PC-9 (cell line): ENCODE data around the gene FASLG. TPM values are rescaled to one million over a fixed set of nuclear protein-coding genes. Genes with fewer than 3 reads are reported as not detected.

Source experiments
- BruUV-seq: library from RNA; stranded (reverse); fragments of 400-500 nt; replicated peaks from 2 replicates; lab custom pipeline; 2021; lab: Mats Ljungman, UMichigan
- CTCF ChIA-PET: fragments of 300-600 bp; sonication (Branson Sonifier 250); formaldehyde crosslinking; loops from one replicate; lab custom pipeline; 2022; ENCODE audit warnings: antibody characterized with exemption; lab: Charles Lee
- POLR2A ChIA-PET: fragments of 300-600 bp; sonication (Branson Sonifier 250); formaldehyde crosslinking; loops from one replicate; lab custom pipeline; 2022; ENCODE audit warnings: antibody characterized with exemption; ENCODE audit not compliant: unreplicated experiment; lab: Charles Lee
- DNase-seq, 2 experiments: peaks; one replicate each; pipeline versions ENCODE4 v3.0.0 to v3.0.0-alpha.2; 2015 to 2022; ENCODE audit warnings: mixed read lengths in 1 of 2
- H2AFZ ChIP-seq: fragments of 200-600 bp; sonication (generic); 2 replicates; pipeline ENCODE4 v1.8.1; 2017; ENCODE audit warnings: antibody characterized with exemption
- H3F3A ChIP-seq: fragments of 200-600 bp; sonication (generic); 2 replicates; pipeline ENCODE4 v1.8.1; 2017; ENCODE audit warnings: antibody characterized with exemption, mild to moderate bottlenecking, low read depth; ENCODE audit not compliant: insufficient read depth
- H3K27ac ChIP-seq: fragments of 200-600 bp; sonication (generic); 2 replicates; pipeline ENCODE4 v1.6.1; 2016; ENCODE audit warnings: mixed run types
- H3K27me3 ChIP-seq: fragments of 200-600 bp; sonication (generic); 2 replicates; pipeline ENCODE4 v1.6.1; 2016; ENCODE audit warnings: low read depth, mixed run types; ENCODE audit not compliant: insufficient read depth
- H3K36me3 ChIP-seq: fragments of 200-600 bp; sonication (generic); 2 replicates; pipeline ENCODE4 v1.6.1; 2016; ENCODE audit warnings: low read depth, mixed run types
- H3K4me1 ChIP-seq: fragments of 200-600 bp; sonication (generic); replicated peaks from 2 replicates; pipeline ENCODE4 v1.6.1; 2016; ENCODE audit warnings: mixed run types; ENCODE audit not compliant: insufficient read depth
- H3K4me2 ChIP-seq: fragments of 200-600 bp; sonication (generic); 2 replicates; pipeline ENCODE4 v1.6.1; 2017; ENCODE audit warnings: mixed run types
- H3K4me3 ChIP-seq: fragments of 200-600 bp; sonication (generic); 2 replicates; pipeline ENCODE4 v1.6.1; 2016; ENCODE audit warnings: mixed run types
- H3K79me2 ChIP-seq: fragments of 200-600 bp; sonication (generic); 2 replicates; pipeline ENCODE4 v1.6.1; 2017; ENCODE audit warnings: low read depth, mixed run types
- H3K9me2 ChIP-seq: fragments of 200-600 bp; sonication (generic); 2 replicates; pipeline ENCODE4 v1.8.1; 2017; ENCODE audit warnings: mild to moderate bottlenecking; ENCODE audit not compliant: insufficient read depth
- H3K9me3 ChIP-seq: fragments of 200-600 bp; sonication (generic); 2 replicates; pipeline ENCODE4 v1.8.1; 2016; ENCODE audit warnings: low read depth; ENCODE audit not compliant: insufficient read depth
- H4K20me1 ChIP-seq: fragments of 200-600 bp; sonication (generic); 2 replicates; pipeline ENCODE4 v1.8.1; 2017; ENCODE audit not compliant: insufficient read depth
- CTCF ChIP-seq: fragments of 200-600 bp; sonication (generic); conservative IDR thresholded peaks from 2 replicates; pipeline ENCODE4 v1.6.1; 2017; ENCODE audit warnings: mixed run types, antibody characterized with exemption, mild to moderate bottlenecking, moderate library complexity
- EZH2 ChIP-seq: fragments of 200-600 bp; sonication (generic); IDR thresholded peaks from 2 replicates; pipeline ENCODE4 v1.8.0; 2017; ENCODE audit warnings: antibody characterized with exemption, low read depth
- intact Hi-C: fragments of 100-400 bp; cut with micrococcal nuclease; formaldehyde crosslinking; loops from one replicate; pipeline ENCODE4 v1.10.0; 2022; ENCODE audit not compliant: unreplicated experiment
- total RNA-seq: library from RNA; stranded (reverse); gene quantifications from 2 replicates; pipeline ENCODE4 v1.2.3, GENCODE V29; 2021

Gene FASLG
- total RNA-seq, 1 experiment from 2014 or later, result not detected

- H3K9me2 ChIP-seq, result no peaks in the 10 kb centered on the region
- ChIA-PET CTCF (no interaction called here), POLR2A (no interaction called here)
- H3K36me3 ChIP-seq, result no peaks in the 10 kb centered on the region
- BruUV-seq, result no TSS peak
- no peak for TF ChIP-seq EZH2
- TF ChIP-seq CTCF, result no peak
- no peaks in the 10 kb centered on the region; the same call in 1 of the 2 replicates for H3K9me3 ChIP-seq
- intact Hi-C loops, result no loop called here
- no peaks in the 10 kb centered on the region for H3K27me3 ChIP-seq
- H2AFZ ChIP-seq, result no peak overlapping the region
- H3K27ac ChIP-seq, result no peak overlapping the region
- peaks cover 18% of the 10 kb centered on the region for H3K4me1 ChIP-seq
- H3K4me3 ChIP-seq, result no peak overlapping the region
- no peaks in the 10 kb centered on the region for H3K79me2 ChIP-seq
- peaks cover 8% of the 10 kb centered on the region; the same call in 1 of the 2 replicates for H3F3A ChIP-seq
- H3K4me2 ChIP-seq, result no peak overlapping the region
- no peaks in the 10 kb centered on the region for H4K20me1 ChIP-seq
- no peak for DNase-seq
Measured at GRCh38 chr1:172656576-172656975, 2.3 kb upstream of the FASLG start.

GRCh38 chr1:172657586-172657985 lies 1.3 kb upstream of the FASLG start:
- no peaks in the 10 kb centered on the region for H3K27me3 ChIP-seq
- no peak overlapping the region for H2AFZ ChIP-seq
- peaks cover 19% of the 10 kb centered on the region for H3K4me1 ChIP-seq
- H3K9me2 ChIP-seq, result no peaks in the 10 kb centered on the region
- no TSS peak for BruUV-seq
- H3K27ac ChIP-seq, result no peak overlapping the region
- DNase-seq, result no peak
- CTCF ChIA-PET, result no interaction called here
- H3K4me3 ChIP-seq, result no peak overlapping the region
- no peak overlapping the region for H3K4me2 ChIP-seq
- H4K20me1 ChIP-seq, result no peaks in the 10 kb centered on the region
- no peaks in the 10 kb centered on the region; the same call in 1 of the 2 replicates for H3K9me3 ChIP-seq
- no peaks in the 10 kb centered on the region for H3K79me2 ChIP-seq
- intact Hi-C loops, result no loop called here
- no peaks in the 10 kb centered on the region for H3K36me3 ChIP-seq
- POLR2A ChIA-PET, result no interaction called here
- H3F3A ChIP-seq, result peaks cover 8% of the 10 kb centered on the region; the same call in 1 of the 2 replicates
- TF ChIP-seq CTCF (no peak), EZH2 (no peak)

- no peak for DNase-seq
- no TSS peak for BruUV-seq
- Histone ChIP-seq H4K20me1 (no peaks in the 10 kb centered on the region), H3K27me3 (no peaks in the 10 kb centered on the region), H3K79me2 (no peaks in the 10 kb centered on the region), H3K9me3 (no peaks in the 10 kb centered on the region; the same call in 1 of the 2 replicates), H3F3A (no peaks in the 10 kb centered on the region), H3K4me3 (no peak overlapping the region), H3K9me2 (no peaks in the 10 kb centered on the region), H3K36me3 (no peaks in the 10 kb centered on the region), H3K4me2 (no peak overlapping the region), H3K4me1 (peaks cover 6% of the 10 kb centered on the region), H3K27ac (no peak overlapping the region), H2AFZ (0 out of 2 replicates have a peak overlapping the region, but pooled peaks have one; percentile 14)
- intact Hi-C loops, result no loop called here
- ChIA-PET CTCF (no interaction called here), POLR2A (no interaction called here)
- TF ChIP-seq CTCF (no peak), EZH2 (no peak)
Measured at GRCh38 chr1:172661107-172661506, 2.2 kb downstream of the FASLG start.
